Keratinocyte (primary cell): ENCODE data around the gene NDUFS4. TPM values are rescaled to one million over a fixed set of nuclear protein-coding genes. Genes with fewer than 3 reads are reported as not detected.

Experiments
- DNase-seq: peaks from one replicate; pipeline ENCODE4 v3.0.0-alpha.2; 2011; ENCODE audit warnings: low read depth, missing footprints, low spot score
- FAIRE-seq: peaks from 2 replicates; lab custom pipeline; 2011; peaks lifted over from hg19 to GRCh38; lab: Jason Lieb, UNC
- H2AFZ ChIP-seq: 2 replicates; pipeline ENCODE4 v1.6.0; 2012; ENCODE audit warnings: low read length, control low read depth, inconsistent platforms; ENCODE audit not compliant: control insufficient read depth
- H3K27ac ChIP-seq: 2 replicates; pipeline ENCODE4 v1.5.1; 2011; ENCODE audit warnings: low read length; ENCODE audit not compliant: control insufficient read depth, insufficient read depth
- H3K27me3 ChIP-seq: 3 replicates; pipeline ENCODE4 v1.6.0; 2011; ENCODE audit warnings: low read length; ENCODE audit not compliant: control insufficient read depth, insufficient read depth; ENCODE audit errors: extremely low read depth
- H3K36me3 ChIP-seq, 2 experiments: 2 replicates in 1 of 2; 3 replicates in 1 of 2; pipeline ENCODE4 v1.5.1; 2011; ENCODE audit warnings: low read length in 2 of 2, mild to moderate bottlenecking in 1 of 2; ENCODE audit not compliant: control insufficient read depth in 2 of 2, insufficient read depth in 2 of 2; ENCODE audit errors: extremely low read depth in 1 of 2
- H3K4me1 ChIP-seq: 3 replicates; pipeline ENCODE4 v1.5.1; 2011; ENCODE audit warnings: low read length; ENCODE audit not compliant: control insufficient read depth, insufficient read depth; ENCODE audit errors: extremely low read depth
- H3K4me2 ChIP-seq: 3 replicates; pipeline ENCODE4 v1.6.0; 2011; ENCODE audit warnings: low read depth, low read length; ENCODE audit not compliant: control insufficient read depth, insufficient read depth; ENCODE audit errors: extremely low read depth
- H3K4me3 ChIP-seq, 3 experiments: fragments of 200-600 bp in 1 of 3; sonication (generic) in 1 of 3; 2 replicates in 2 of 3; 3 replicates in 1 of 3; pipeline ENCODE4 v1.5.1; 2011 to 2016; ENCODE audit warnings: low read length in 3 of 3, mild to moderate bottlenecking in 3 of 3, control low read depth in 2 of 3, inconsistent platforms in 1 of 3, low read depth in 1 of 3, mixed read lengths in 1 of 3, mixed run types in 1 of 3, moderate library complexity in 1 of 3; ENCODE audit not compliant: control insufficient read depth in 2 of 3, insufficient read depth in 2 of 3; ENCODE audit errors: extremely low read depth in 1 of 3
- H3K79me2 ChIP-seq: 2 replicates; pipeline ENCODE4 v1.6.0; 2012; ENCODE audit warnings: low read length; ENCODE audit not compliant: control insufficient read depth, insufficient read depth
- H3K9ac ChIP-seq: 3 replicates; pipeline ENCODE4 v1.6.0; 2011; ENCODE audit warnings: low read length; ENCODE audit not compliant: control insufficient read depth, insufficient read depth; ENCODE audit errors: extremely low read depth
- H3K9me1 ChIP-seq: 3 replicates; pipeline ENCODE4 v1.6.0; 2011; ENCODE audit warnings: low read length; ENCODE audit not compliant: control insufficient read depth, insufficient read depth; ENCODE audit errors: extremely low read depth
- H3K9me3 ChIP-seq: 2 replicates; pipeline ENCODE4 v1.5.1; 2012; ENCODE audit warnings: low read depth, low read length; ENCODE audit not compliant: control insufficient read depth
- H4K20me1 ChIP-seq: 3 replicates; pipeline ENCODE4 v1.6.0; 2011; ENCODE audit warnings: low read length; ENCODE audit not compliant: control insufficient read depth, insufficient read depth; ENCODE audit errors: extremely low read depth
- EZH2 ChIP-seq: IDR thresholded peaks from one replicate; pipeline ENCODE4 v1.6.1; 2012; ENCODE audit warnings: inconsistent platforms, mild to moderate bottlenecking, low read length, moderate library complexity
- dilution Hi-C: fragments of 300-500 bp; cut with MboI; formaldehyde crosslinking; loops from one replicate; pipeline ENCODE4 v1.7.0; 2020; ENCODE audit warnings: low sequenced_read_pairs; ENCODE audit not compliant: extremely low pct_ligation_motif_present
- polyA plus RNA-seq, 5 experiments: library from polyadenylated mRNA; depleted of rRNA in 3 of 5; stranded (reverse) in 3 of 5; stranded (forward) in 1 of 5; unstranded in 1 of 5; fragments of >200 nt; gene quantifications; 1 replicate in 1 of 5; 2 replicates in 3 of 5; 3 replicates in 1 of 5; pipeline versions ENCODE4 v1.2.1 to v1.2.3, GENCODE V29; 2011 to 2012; ENCODE audit warnings: missing spikeins in 2 of 5, low read depth in 1 of 5, low replicate concordance in 1 of 5
- TF ChIP-seq, protein P1 (sequence below), 3 experiments: IDR thresholded peaks in 1 of 3; conservative IDR thresholded peaks in 1 of 3; optimal IDR thresholded peaks in 1 of 3; 2 replicates in 2 of 3; 3 replicates in 1 of 3; pipeline versions ENCODE3 to v1.5.1; 2011; ENCODE audit warnings: low read length in 3 of 3, mild to moderate bottlenecking in 3 of 3, moderate library complexity in 2 of 3, control low read depth in 1 of 3, inconsistent platforms in 1 of 3; ENCODE audit not compliant: insufficient read depth in 2 of 3; ENCODE audit errors: extremely low read depth in 1 of 3

Gene NDUFS4
- polyA plus RNA-seq, 1 donor (not counting 4 experiments of a cell fraction or from before 2014, with no cell fraction given), result 118 TPM

DNA sequence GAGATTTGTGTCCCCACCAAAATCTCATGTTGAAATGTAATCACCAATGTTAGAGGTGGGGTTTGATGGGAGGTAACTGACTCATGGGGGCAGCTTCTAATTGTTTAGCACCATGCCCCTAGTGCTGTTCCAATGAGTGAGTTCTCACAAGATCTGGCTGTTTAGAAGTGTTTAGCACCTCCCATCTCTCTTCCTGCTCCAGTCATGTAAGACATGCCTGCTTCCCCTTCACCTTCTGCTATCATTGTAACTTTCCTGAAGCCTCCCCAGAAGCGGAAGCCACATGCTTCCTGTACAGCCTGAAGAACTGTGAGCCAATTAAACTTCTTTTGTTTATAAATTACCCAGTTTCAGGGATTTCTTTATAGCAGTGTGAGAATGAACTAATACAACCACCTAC lies 170.5 kb downstream of the NDUFS4 start:
- Histone ChIP-seq H3K27ac (no peak overlapping the region), H3K27me3 (peaks cover 4% of the 10 kb centered on the region), H3K9me1 (no peaks in the 10 kb centered on the region), H4K20me1 (no peaks in the 10 kb centered on the region), H3K4me2 (no peak overlapping the region), H3K9me3 (no peaks in the 10 kb centered on the region), H3K9ac (no peak overlapping the region), H3K4me1 (no peaks in the 10 kb centered on the region), H3K4me3 (no peak overlapping the region), H3K36me3 (no peaks in the 10 kb centered on the region), H2AFZ (no peak overlapping the region), H3K79me2 (no peaks in the 10 kb centered on the region)
- dilution Hi-C loops, result no loop called here
- no peak for TF ChIP-seq EZH2
- TF ChIP-seq, protein P1, sequence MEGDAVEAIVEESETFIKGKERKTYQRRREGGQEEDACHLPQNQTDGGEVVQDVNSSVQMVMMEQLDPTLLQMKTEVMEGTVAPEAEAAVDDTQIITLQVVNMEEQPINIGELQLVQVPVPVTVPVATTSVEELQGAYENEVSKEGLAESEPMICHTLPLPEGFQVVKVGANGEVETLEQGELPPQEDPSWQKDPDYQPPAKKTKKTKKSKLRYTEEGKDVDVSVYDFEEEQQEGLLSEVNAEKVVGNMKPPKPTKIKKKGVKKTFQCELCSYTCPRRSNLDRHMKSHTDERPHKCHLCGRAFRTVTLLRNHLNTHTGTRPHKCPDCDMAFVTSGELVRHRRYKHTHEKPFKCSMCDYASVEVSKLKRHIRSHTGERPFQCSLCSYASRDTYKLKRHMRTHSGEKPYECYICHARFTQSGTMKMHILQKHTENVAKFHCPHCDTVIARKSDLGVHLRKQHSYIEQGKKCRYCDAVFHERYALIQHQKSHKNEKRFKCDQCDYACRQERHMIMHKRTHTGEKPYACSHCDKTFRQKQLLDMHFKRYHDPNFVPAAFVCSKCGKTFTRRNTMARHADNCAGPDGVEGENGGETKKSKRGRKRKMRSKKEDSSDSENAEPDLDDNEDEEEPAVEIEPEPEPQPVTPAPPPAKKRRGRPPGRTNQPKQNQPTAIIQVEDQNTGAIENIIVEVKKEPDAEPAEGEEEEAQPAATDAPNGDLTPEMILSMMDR (optimal IDR thresholded peaks at IDR 0.05 in 1 of 3, IDR thresholded peaks at IDR 0.05 in 1 of 3, conservative IDR thresholded peaks at IDR 0.05 in 1 of 3; ENCODE audit: extremely low read depth in 1 of 3, insufficient read depth in 2 of 3, low read length in 3 of 3), result no peak
- DNase-seq (no peak), FAIRE-seq (no peak)

Other genes starting within 250 kb of the NDUFS4 start
- gene FST, start 80.0 kb upstream of the NDUFS4 start, polyA plus RNA-seq, result 139 to 557 TPM (median 276 TPM) in 3 replicates